ENCODE data around the gene NR2F1.

DNA sequence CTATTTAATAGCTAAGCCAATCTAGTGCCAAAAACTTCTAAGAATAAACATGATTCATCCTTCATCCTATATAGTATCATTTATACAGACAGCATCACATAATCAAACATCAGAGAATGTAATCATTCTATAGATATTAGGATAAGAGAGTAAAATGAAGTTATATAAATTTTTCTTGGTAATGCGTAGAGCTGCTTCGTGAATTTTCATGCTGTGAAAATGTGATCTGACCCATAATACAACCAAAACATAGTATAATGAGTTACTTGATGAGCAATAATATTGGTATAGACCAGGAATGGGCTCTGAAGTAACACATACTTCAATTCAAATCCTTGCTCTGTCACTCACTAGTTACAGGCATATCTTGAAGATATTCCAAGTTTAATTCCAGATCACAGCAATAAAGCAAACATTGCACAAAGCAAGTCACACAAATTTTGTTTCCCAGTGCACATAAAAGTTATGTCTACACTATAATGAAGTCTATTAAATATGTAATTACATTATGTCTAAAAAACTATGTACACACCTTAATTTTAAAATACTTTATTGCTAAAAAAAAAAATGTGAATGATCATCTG, 25.9 kb upstream of the NR2F1 start:
- TF ChIP-seq ZNF565 (CRISPR knock-in tag; conservative IDR thresholded peaks at IDR 0.05; ENCODE audit: low read depth) = no peak
- no peak for TF ChIP-seq PPARA (CRISPR knock-in tag; IDR thresholded peaks at IDR 0.05; ENCODE audit: borderline replicate concordance)
- no peak for TF ChIP-seq GLIS3 (CRISPR knock-in tag; IDR thresholded peaks at IDR 0.05)
- TF ChIP-seq ARNTL (CRISPR knock-in tag; IDR thresholded peaks at IDR 0.05; ENCODE audit: borderline replicate concordance, low read depth) = no peak

Measured in SK-N-SH treated with all-trans-retinoic acid at 6 μM for 48 hours (cell line).